ENCODE measurements around the gene COL11A2. TPM values are rescaled to one million over a fixed set of nuclear protein-coding genes. Genes with fewer than 3 reads are reported as not detected.
A peak's percentile ranks its signal among the peaks of the same experiment; 100 is the strongest.

The COL11A2 gene
- total RNA-seq, 1 donor from 2014 or later, result 3.3 TPM

- Mint-ChIP-seq H3K27me3 (ENCODE audit: unreplicated experiment) (peaks cover 19% of the 10 kb centered on the region), H3K9me3 (ENCODE audit: unreplicated experiment) (no peaks in the 10 kb centered on the region), H3K4me1 (ENCODE audit: unreplicated experiment) (peaks cover 18% of the 10 kb centered on the region), H3K36me3 (ENCODE audit: unreplicated experiment) (peaks cover 5% of the 10 kb centered on the region), H3K27ac (ENCODE audit: unreplicated experiment) (no peak overlapping the region), H3K4me3 (ENCODE audit: unreplicated experiment) (no peak overlapping the region)
- TF ChIP-seq, protein P1, sequence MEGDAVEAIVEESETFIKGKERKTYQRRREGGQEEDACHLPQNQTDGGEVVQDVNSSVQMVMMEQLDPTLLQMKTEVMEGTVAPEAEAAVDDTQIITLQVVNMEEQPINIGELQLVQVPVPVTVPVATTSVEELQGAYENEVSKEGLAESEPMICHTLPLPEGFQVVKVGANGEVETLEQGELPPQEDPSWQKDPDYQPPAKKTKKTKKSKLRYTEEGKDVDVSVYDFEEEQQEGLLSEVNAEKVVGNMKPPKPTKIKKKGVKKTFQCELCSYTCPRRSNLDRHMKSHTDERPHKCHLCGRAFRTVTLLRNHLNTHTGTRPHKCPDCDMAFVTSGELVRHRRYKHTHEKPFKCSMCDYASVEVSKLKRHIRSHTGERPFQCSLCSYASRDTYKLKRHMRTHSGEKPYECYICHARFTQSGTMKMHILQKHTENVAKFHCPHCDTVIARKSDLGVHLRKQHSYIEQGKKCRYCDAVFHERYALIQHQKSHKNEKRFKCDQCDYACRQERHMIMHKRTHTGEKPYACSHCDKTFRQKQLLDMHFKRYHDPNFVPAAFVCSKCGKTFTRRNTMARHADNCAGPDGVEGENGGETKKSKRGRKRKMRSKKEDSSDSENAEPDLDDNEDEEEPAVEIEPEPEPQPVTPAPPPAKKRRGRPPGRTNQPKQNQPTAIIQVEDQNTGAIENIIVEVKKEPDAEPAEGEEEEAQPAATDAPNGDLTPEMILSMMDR (IDR thresholded peaks at IDR 0.05), result no peak
- no peak for DNase-seq (ENCODE audit: extremely low spot score, unreplicated experiment)
Observed at GRCh38 chr6:33215271-33216116, 23.2 kb upstream of the COL11A2 start.

- H3K27ac Mint-ChIP-seq (ENCODE audit: unreplicated experiment), result peak overlapping the region; percentile 68
- H3K36me3 Mint-ChIP-seq (ENCODE audit: unreplicated experiment), result peaks cover 14% of the 10 kb centered on the region
- H3K4me3 Mint-ChIP-seq (ENCODE audit: unreplicated experiment), result peak overlapping the region; percentile 88
- DNase-seq (ENCODE audit: extremely low spot score, unreplicated experiment), result no peak
- H3K9me3 Mint-ChIP-seq (ENCODE audit: unreplicated experiment), result no peaks in the 10 kb centered on the region
- peaks cover 25% of the 10 kb centered on the region for H3K4me1 Mint-ChIP-seq (ENCODE audit: unreplicated experiment)
- peaks cover 14% of the 10 kb centered on the region for H3K27me3 Mint-ChIP-seq (ENCODE audit: unreplicated experiment)
- TF ChIP-seq, protein P1 (IDR thresholded peaks at IDR 0.05), result no peak
Observed at GRCh38 chr6:33213989-33214335, 21.7 kb upstream of the COL11A2 start.

DNA sequence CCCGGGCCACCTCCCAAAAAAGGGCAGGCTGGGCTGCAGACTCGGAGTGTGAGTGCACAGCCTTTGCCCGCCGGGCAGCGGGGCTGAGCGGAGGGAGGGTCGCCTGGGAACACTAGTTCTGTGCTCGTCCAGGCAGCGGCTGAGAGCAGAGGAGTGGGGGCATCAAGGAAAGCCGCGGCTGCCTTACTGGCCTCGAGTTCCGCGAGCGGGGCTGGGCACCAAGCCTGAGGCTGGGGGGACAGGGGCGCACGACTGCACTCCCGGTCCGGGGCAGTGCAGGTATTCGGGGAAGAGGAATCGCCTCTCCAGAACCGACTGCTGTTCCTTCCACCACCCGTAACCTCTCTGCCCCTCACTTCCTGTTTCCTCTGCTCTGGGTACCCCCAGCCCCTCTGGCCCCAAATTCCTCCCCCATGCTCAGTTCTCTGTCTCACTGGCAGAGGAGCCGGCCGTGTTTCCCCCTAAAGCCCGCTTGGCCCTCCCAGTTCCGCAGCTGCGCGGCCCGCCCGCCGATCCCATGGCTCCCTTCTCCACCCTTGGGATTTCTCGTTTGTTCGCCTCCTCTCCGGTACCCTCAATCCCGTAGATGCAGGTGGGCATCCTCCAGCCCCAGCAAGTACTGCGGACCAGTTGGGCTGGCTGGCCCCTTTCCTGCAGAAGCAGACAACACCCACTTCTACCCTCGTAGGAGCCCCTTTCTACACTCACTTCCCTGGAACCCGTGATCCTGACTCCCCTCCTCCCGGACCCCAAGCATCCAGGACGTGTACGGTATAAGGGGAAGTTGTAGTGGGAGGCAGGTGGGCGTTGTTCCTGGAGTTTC lies 21.1 kb upstream of the COL11A2 start:
- TF ChIP-seq, protein P1 (IDR thresholded peaks at IDR 0.05), result no peak
- H3K4me3 Mint-ChIP-seq (ENCODE audit: unreplicated experiment), result peak overlapping the region; percentile 88
- peaks cover 14% of the 10 kb centered on the region for H3K36me3 Mint-ChIP-seq (ENCODE audit: unreplicated experiment)
- peaks cover 28% of the 10 kb centered on the region for H3K4me1 Mint-ChIP-seq (ENCODE audit: unreplicated experiment)
- H3K27ac Mint-ChIP-seq (ENCODE audit: unreplicated experiment), result peak overlapping the region; percentile 68
- H3K9me3 Mint-ChIP-seq (ENCODE audit: unreplicated experiment), result no peaks in the 10 kb centered on the region
- peaks cover 11% of the 10 kb centered on the region for H3K27me3 Mint-ChIP-seq (ENCODE audit: unreplicated experiment)
- DNase-seq (ENCODE audit: extremely low spot score, unreplicated experiment), result no peak

DNA sequence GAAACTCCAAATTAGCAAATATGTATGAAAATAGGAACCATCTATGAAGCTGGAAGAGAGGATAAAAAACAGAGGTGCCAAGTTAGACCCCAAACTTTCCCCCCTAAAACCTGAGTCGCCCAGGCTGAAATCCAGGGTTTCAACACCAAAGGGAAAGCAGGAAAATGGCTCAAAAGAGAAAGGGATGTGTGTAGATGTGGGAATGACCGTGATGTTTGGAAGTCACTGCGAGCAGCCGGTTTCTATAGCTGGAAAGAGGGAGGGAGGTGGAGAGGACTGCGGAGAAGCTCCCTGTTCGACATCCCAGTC lies 20.5 kb upstream of the COL11A2 start:
- peaks cover 14% of the 10 kb centered on the region for H3K36me3 Mint-ChIP-seq (ENCODE audit: unreplicated experiment)
- TF ChIP-seq, protein P1 (IDR thresholded peaks at IDR 0.05), result no peak
- DNase-seq (ENCODE audit: extremely low spot score, unreplicated experiment), result no peak
- H3K27ac Mint-ChIP-seq (ENCODE audit: unreplicated experiment), result peak overlapping the region; percentile 68
- peaks cover 28% of the 10 kb centered on the region for H3K4me1 Mint-ChIP-seq (ENCODE audit: unreplicated experiment)
- H3K27me3 Mint-ChIP-seq (ENCODE audit: unreplicated experiment), result peaks cover 6% of the 10 kb centered on the region
- peak overlapping the region; percentile 88 for H3K4me3 Mint-ChIP-seq (ENCODE audit: unreplicated experiment)
- H3K9me3 Mint-ChIP-seq (ENCODE audit: unreplicated experiment), result no peaks in the 10 kb centered on the region
